ENCODE data around the gene UBE2L5. TPM values are rescaled to one million over a fixed set of nuclear protein-coding genes. Genes with fewer than 3 reads are reported as not detected.

Gene UBE2L5
- total RNA-seq, 2 donors from 2014 or later, result 0.18 to 5.2 TPM

DNA sequence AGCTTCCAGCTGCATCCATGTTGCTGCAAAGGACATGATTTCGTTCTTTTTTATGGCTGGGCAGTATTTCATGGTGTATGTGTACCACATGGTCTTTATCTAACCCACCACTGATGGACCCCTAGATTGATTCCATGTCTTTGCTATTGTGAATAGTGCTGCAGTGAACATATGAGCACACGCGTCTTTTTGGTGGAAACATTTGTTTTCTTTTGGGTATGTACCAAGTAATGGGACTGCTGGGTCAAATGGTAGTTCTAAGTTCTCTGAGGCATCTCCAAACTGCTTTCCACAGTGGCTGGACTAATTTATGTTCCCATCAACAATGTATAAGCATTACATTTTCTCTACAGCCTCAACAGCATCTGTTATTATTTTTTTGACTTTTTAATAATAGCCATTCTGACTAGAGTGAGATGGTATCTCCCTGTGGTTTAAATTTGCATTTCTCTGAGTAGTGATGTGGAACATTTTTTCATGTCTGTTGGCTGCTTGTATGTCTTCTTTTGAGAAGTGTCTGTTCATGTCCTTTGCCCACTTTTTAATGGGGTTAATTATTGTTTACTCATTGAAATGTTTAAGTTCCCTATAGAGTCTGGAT, 6.8 kb upstream of the UBE2L5 start:
- no peak for DNase-seq (ENCODE audit: low spot score)

GRCh38 chr13:30416471-30416870, 5.8 kb upstream of the UBE2L5 start:
- H3K9me3 ChIP-seq, result no peaks in the 10 kb centered on the region
- no peak overlapping the region for H3K27ac ChIP-seq
- intact Hi-C loops (cut with DNase I), result no loop called here
- H3K4me3 ChIP-seq, result no peak overlapping the region
- TF ChIP-seq POLR2A (IDR thresholded peaks at IDR 0.05) (no peak), CTCF (IDR thresholded peaks at IDR 0.05) (no peak), POLR2AphosphoS5 (IDR thresholded peaks at IDR 0.05) (no peak)
- 94% methylated on average over 1 of the region's 1 CpG for WGBS
- H3K36me3 ChIP-seq, result no peaks in the 10 kb centered on the region
- no peaks in the 10 kb centered on the region for H3K27me3 ChIP-seq (replicated peaks; ENCODE audit: insufficient read depth)
- DNase-seq (ENCODE audit: low spot score), result no peak
- no peaks in the 10 kb centered on the region for H3K4me1 ChIP-seq (replicated peaks)

More for the DNA sequence above, 6.8 kb upstream of the UBE2L5 start:
- Histone ChIP-seq H3K4me1 (replicated peaks) (no peaks in the 10 kb centered on the region), H3K27ac (no peak overlapping the region), H3K36me3 (no peaks in the 10 kb centered on the region), H3K4me3 (no peak overlapping the region), H3K9me3 (no peaks in the 10 kb centered on the region), H3K27me3 (replicated peaks; ENCODE audit: insufficient read depth) (no peaks in the 10 kb centered on the region)
- TF ChIP-seq POLR2A (IDR thresholded peaks at IDR 0.05), result no peak
- intact Hi-C loops (cut with DNase I), result no loop called here
- 89% methylated on average over 3 of the region's 3 CpGs for WGBS

DNA sequence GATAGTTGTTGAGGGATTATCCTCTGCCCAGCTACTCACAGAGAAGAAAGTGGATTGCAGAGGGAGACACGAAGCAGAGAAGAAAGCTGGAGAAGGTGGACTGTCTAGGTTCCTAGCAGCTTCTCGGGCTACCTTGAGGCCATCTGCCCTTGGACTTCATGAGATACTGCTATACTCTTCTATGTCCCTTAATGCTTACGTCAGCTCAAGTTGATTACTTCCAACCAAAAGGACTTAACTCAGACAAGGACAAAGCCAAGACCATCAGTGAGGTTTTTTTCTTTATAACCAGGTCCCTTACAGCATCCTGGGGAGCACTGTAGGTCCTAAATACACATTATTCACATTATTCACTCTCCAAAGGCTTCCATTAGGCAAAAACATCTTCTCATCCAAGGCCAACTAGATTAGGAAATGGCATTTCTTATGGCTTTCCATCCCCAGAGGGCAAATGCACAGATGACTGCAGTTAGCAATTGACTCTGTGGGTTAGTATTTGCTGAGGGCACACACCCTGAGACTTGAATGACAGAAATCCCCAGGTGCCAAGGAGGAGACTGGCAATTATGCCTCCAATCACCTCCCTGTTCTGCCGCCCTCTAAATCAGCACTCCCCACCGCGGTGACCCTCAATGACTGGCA, 4.1 kb upstream of the UBE2L5 start:
- peak overlapping the region; percentile 49 to 58 for H3K27ac ChIP-seq
- no peaks in the 10 kb centered on the region for H3K9me3 ChIP-seq
- no peaks in the 10 kb centered on the region for H3K36me3 ChIP-seq
- no peaks in the 10 kb centered on the region for H3K4me1 ChIP-seq (replicated peaks)
- H3K27me3 ChIP-seq (replicated peaks; ENCODE audit: insufficient read depth), result no peaks in the 10 kb centered on the region
- TF ChIP-seq POLR2AphosphoS5 (IDR thresholded peaks at IDR 0.05), result no peak
- intact Hi-C loops (cut with DNase I), result no loop called here
- DNase-seq (ENCODE audit: low spot score), result no peak
- H3K4me3 ChIP-seq, result no peak overlapping the region
- 72% methylated on average over 6 of the region's 6 CpGs for WGBS

GRCh38 chr13:30418717-30419459, 3.4 kb upstream of the UBE2L5 start:
- Histone ChIP-seq H3K27ac (peak overlapping the region; percentile 49 to 58), H3K9me3 (no peaks in the 10 kb centered on the region), H3K4me1 (replicated peaks) (no peaks in the 10 kb centered on the region), H3K36me3 (no peaks in the 10 kb centered on the region), H3K27me3 (replicated peaks; ENCODE audit: insufficient read depth) (no peaks in the 10 kb centered on the region), H3K4me3 (no peak overlapping the region)
- peak; percentile 43 for DNase-seq (ENCODE audit: low spot score)
- TF ChIP-seq CTCF (IDR thresholded peaks at IDR 0.05) (no peak), POLR2AphosphoS5 (IDR thresholded peaks at IDR 0.05) (peak; percentile 54)
- 40% methylated on average over 9 of the region's 9 CpGs for WGBS
- intact Hi-C loops (cut with DNase I), result no loop called here

DNA sequence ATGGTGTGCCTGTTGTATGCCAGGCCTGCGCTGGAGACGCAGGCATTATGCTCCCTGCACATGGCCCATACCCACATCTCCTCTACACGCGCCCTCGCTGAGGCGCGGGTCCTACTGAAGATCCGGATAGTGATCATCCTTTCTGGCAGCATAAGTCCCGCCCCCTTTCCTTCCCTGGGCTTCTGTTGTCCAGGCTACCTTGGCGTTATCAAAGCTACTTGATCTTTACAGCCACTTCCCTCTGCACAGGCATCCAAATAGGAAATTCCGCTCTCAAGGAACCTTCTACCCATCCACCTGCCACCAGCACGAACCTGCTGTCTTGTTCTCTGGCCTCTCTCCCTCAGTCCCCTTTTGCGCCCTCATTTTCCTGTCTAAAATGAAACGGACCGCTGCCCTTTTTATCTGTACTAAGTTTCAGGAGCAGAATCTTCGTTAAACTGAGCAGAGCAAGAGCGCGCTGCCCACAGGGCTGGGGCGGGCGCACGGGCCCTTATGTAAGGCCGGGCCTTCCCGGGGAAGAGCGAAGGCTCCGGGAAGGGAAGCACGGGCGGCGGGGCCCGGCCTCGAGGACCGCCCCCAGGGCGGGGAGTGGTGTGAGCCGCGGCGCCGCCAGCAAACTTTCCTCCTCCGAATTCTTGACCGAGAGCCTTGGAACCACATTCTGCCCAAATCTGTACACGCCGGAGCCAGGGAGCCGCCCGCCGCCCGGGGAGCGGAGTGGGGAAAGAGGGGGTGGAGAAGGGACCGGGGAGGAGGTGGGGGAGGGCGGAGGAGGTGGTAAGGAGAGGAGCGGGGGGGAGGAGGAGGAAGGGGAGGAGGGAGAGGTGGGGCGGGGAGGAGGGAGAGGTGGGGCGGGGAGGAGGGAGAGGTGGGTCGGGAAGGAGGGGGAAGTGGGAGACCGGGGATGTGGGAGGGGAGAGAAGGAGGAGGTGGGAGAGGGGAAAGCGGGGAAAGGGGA, 920 bp upstream of the UBE2L5 start:
- TF ChIP-seq POLR2A (IDR thresholded peaks at IDR 0.05) (peak; percentile 49), CTCF (IDR thresholded peaks at IDR 0.05) (no peak), POLR2AphosphoS5 (IDR thresholded peaks at IDR 0.05) (peak; percentile 53)
- H3K27ac ChIP-seq, result peak overlapping the region; percentile 96 to 98
- intact Hi-C loops (cut with DNase I), result loop anchor here (2.0 to 10.0 kb wide), 5 partner anchors 13 to 443 kb away; partner anchors contain the start of genes HMGB1, KATNAL1 and USPL1
- WGBS, result 3% methylated on average over 47 of the region's 53 CpGs
- no peaks in the 10 kb centered on the region for H3K4me1 ChIP-seq (replicated peaks)
- peak overlapping the region; percentile 41 to 54 for H3K4me3 ChIP-seq
- no peaks in the 10 kb centered on the region for H3K27me3 ChIP-seq (replicated peaks; ENCODE audit: insufficient read depth)
- H3K9me3 ChIP-seq, result no peaks in the 10 kb centered on the region
- H3K36me3 ChIP-seq, result no peaks in the 10 kb centered on the region
- peak; percentile 72 for DNase-seq (ENCODE audit: low spot score)

All from prostate gland (tissue), 2 donors.